CD14-positive monocyte (primary cell): ENCODE results near the gene ZNF385D. TPM values are rescaled to one million over a fixed set of nuclear protein-coding genes. Genes with fewer than 3 reads are reported as not detected.

Experiments used
- DNase-seq, 3 donors: peaks; one replicate each; pipeline ENCODE4 v3.0.0-alpha.2; 2011 to 2022
- H2AFZ ChIP-seq: 2 replicates; pipeline ENCODE4 v1.6.0; 2012; ENCODE audit warnings: mild to moderate bottlenecking, low read depth, low read length, inconsistent platforms; ENCODE audit not compliant: insufficient read depth, poor library complexity, severe bottlenecking
- H3K27ac ChIP-seq, 2 donors: 1 replicate in 1 of 2; 2 replicates in 1 of 2; pipeline ENCODE4 v1.5.1; 2012 to 2013; ENCODE audit warnings: low read length in 2 of 2, control low read depth in 1 of 2, inconsistent platforms in 1 of 2, low read depth in 1 of 2, mild to moderate bottlenecking in 1 of 2
- H3K27me3 ChIP-seq, 2 donors: one replicate each; pipeline versions ENCODE4 v1.6.0 to v1.6.1; 2011 to 2013; ENCODE audit warnings: low read length in 2 of 2; ENCODE audit not compliant: control insufficient read depth in 2 of 2, insufficient read depth in 2 of 2
- H3K36me3 ChIP-seq, 2 donors: replicated peaks in 1 of 2; 1 replicate in 1 of 2; 2 replicates in 1 of 2; pipeline versions ENCODE4 v1.5.1 to v1.6.1; 2012 to 2013; ENCODE audit warnings: low read length in 2 of 2, control low read depth in 1 of 2, inconsistent platforms in 1 of 2, mild to moderate bottlenecking in 1 of 2; ENCODE audit not compliant: insufficient read depth in 2 of 2, control insufficient read depth in 1 of 2
- H3K4me1 ChIP-seq, 2 donors: 1 replicate in 1 of 2; 2 replicates in 1 of 2; pipeline versions ENCODE4 v1.5.1 to v1.6.1; 2012 to 2013; ENCODE audit warnings: low read length in 2 of 2, control low read depth in 1 of 2, inconsistent platforms in 1 of 2, mild to moderate bottlenecking in 1 of 2, moderate library complexity in 1 of 2; ENCODE audit not compliant: insufficient read depth in 2 of 2, control insufficient read depth in 1 of 2
- H3K4me2 ChIP-seq: replicated peaks from 2 replicates; pipeline ENCODE3; 2012; ENCODE audit warnings: low read length, moderate library complexity, mild to moderate bottlenecking; ENCODE audit not compliant: poor library complexity, severe bottlenecking; ENCODE audit errors: extremely low read depth
- H3K4me3 ChIP-seq, 3 experiments: fragments of 200-600 bp in 1 of 3; sonication (generic) in 1 of 3; replicated peaks in 1 of 3; 1 replicate in 2 of 3; 2 replicates in 1 of 3; pipeline ENCODE4 v1.5.1; 2011 to 2013; ENCODE audit warnings: low read length in 3 of 3, mild to moderate bottlenecking in 3 of 3, control low read depth in 2 of 3, low read depth in 2 of 3, inconsistent platforms in 1 of 3, moderate library complexity in 1 of 3
- H3K79me2 ChIP-seq: 2 replicates; pipeline ENCODE4 v1.6.0; 2012; ENCODE audit warnings: mild to moderate bottlenecking, control low read depth, inconsistent platforms, low read length, moderate library complexity; ENCODE audit not compliant: insufficient read depth
- H3K9ac ChIP-seq: 2 replicates; pipeline ENCODE4 v1.6.0; 2017; ENCODE audit warnings: low read length, mild to moderate bottlenecking; ENCODE audit not compliant: insufficient read depth, poor library complexity, severe bottlenecking
- H3K9me3 ChIP-seq, 2 donors: replicated peaks in 1 of 2; 1 replicate in 1 of 2; 2 replicates in 1 of 2; pipeline versions ENCODE4 v1.5.1 to v1.6.1; 2012 to 2013; ENCODE audit warnings: low read length in 2 of 2, control low read depth in 1 of 2; ENCODE audit not compliant: control insufficient read depth in 1 of 2, insufficient read depth in 1 of 2
- H4K20me1 ChIP-seq: 2 replicates; pipeline ENCODE4 v1.6.0; 2012; ENCODE audit warnings: mild to moderate bottlenecking, low read length, control low read depth, moderate library complexity; ENCODE audit not compliant: insufficient read depth
- H3K27ac Mint-ChIP-seq, 7 donors: one replicate each; pipeline ENCODE4 v1.8.0; 2020; ENCODE audit warnings: mild to moderate bottlenecking in 7 of 7, mixed read lengths in 7 of 7, moderate library complexity in 6 of 7, inconsistent platforms in 2 of 7
- H3K27me3 Mint-ChIP-seq, 3 donors: one replicate each; pipeline ENCODE4 v1.8.0; 2021 to 2022; ENCODE audit warnings: low read depth in 3 of 3, mild to moderate bottlenecking in 3 of 3, mixed read lengths in 3 of 3, moderate library complexity in 3 of 3, inconsistent platforms in 1 of 3
- H3K36me3 Mint-ChIP-seq, 2 donors: one replicate each; pipeline ENCODE4 v1.8.0; 2020; ENCODE audit warnings: mixed read lengths in 2 of 2, inconsistent platforms in 1 of 2, mild to moderate bottlenecking in 1 of 2
- H3K4me1 Mint-ChIP-seq: one replicate; pipeline ENCODE4 v1.8.0; 2020; ENCODE audit warnings: mild to moderate bottlenecking, mixed read lengths
- H3K4me3 Mint-ChIP-seq, 2 donors: one replicate each; pipeline ENCODE4 v1.8.0; 2020; ENCODE audit warnings: mild to moderate bottlenecking in 2 of 2, mixed read lengths in 2 of 2, moderate library complexity in 1 of 2
- H3K9me3 Mint-ChIP-seq, 7 donors: one replicate each; pipeline ENCODE4 v1.8.0; 2020 to 2022; ENCODE audit warnings: mixed read lengths in 7 of 7, mild to moderate bottlenecking in 6 of 7, moderate library complexity in 6 of 7, inconsistent platforms in 2 of 7
- WGBS: methylation state at CpG from one replicate; pipeline ENCODE4 v1.1.5; 2013; ENCODE audit warnings: missing lambda C conversion rate; ENCODE audit not compliant: insufficient coverage; 5-methylcytosine and 5-hydroxymethylcytosine counted together
- intact Hi-C, 2 donors: fragments of 100-400 bp; cut with micrococcal nuclease; formaldehyde crosslinking; loops; one replicate each; pipeline versions ENCODE4 v1.15.0 to v1.15.1; 2023
- polyA plus RNA-seq, 3 donors: library from polyadenylated mRNA; depleted of rRNA in 1 of 3; unstranded in 2 of 3; stranded (reverse) in 1 of 3; fragments of 300-500 nt in 2 of 3; fragments of >200 nt in 1 of 3; fragmentation: Illumina TruSeq in 2 of 3; gene quantifications; 1 replicate in 2 of 3; 2 replicates in 1 of 3; pipeline ENCODE4 v1.2.3, GENCODE V29; 2012 to 2021
- TF ChIP-seq, protein P1 (sequence below): fragments of 200-600 bp; IDR thresholded peaks from one replicate; pipeline ENCODE4 v1.8.0; 2022; ENCODE audit warnings: antibody characterized with exemption, mild to moderate bottlenecking

Gene ZNF385D
- polyA plus RNA-seq, 3 donors: not detected

DNA sequence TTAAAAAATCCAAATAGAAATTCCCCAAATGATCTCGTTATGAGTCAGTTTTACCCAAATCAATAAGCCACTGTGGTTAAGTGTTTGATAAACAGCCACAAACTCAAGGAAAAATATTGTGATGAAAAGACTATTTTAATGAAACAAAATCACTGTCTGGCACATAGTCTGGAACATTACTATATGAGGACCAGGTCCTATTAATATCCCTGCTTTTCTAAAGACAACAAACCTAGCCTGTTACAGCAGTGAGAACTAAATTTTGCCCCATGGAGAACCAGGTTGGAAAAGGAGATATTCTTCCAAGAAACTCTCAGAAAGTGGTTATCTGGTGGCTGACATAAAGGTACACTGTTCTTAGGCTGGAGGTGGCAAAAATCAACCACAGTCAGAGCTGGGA, 27.7 kb upstream of the ZNF385D start:
- no peaks in the 10 kb centered on the region for H3K4me1 Mint-ChIP-seq

DNA sequence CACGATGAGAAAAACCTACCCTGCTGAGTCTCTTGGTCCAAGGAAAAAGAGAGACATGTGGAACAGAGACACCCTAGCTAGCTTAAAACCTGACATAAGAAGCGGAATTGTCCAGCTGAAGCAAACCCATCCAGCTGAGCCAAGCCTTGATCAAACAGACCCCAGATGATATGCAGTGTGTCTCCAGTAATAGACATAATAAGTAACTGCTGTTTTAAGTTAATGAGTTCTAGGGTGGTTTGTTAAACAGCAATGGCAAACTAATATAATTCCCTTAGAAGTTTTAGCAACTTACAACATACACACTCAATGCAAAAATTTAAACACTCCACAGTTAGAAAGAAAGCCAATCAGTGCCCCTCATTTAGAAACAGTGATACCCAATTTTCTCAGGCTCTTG, 26.8 kb upstream of the ZNF385D start:
- Histone ChIP-seq H3K27me3 (no peaks in the 10 kb centered on the region), H4K20me1 (no peaks in the 10 kb centered on the region), H3K9me3 (peaks cover 0 to 2% of the 10 kb centered on the region in 2 donors), H3K4me3 (no peak overlapping the region), H3K79me2 (no peaks in the 10 kb centered on the region), H3K36me3 (no peaks in the 10 kb centered on the region), H2AFZ (no peak overlapping the region), H3K9ac (no peak overlapping the region), H3K4me1 (no peaks in the 10 kb centered on the region), H3K4me2 (no peak overlapping the region), H3K27ac (no peak overlapping the region)
- no peak for DNase-seq
- H3K4me1 Mint-ChIP-seq: no peaks in the 10 kb centered on the region
- H3K27ac Mint-ChIP-seq: no peak overlapping the region
- WGBS: no CpG with 5 or more reads among the region's 2 CpGs
- H3K4me3 Mint-ChIP-seq: no peak overlapping the region
- peaks cover 1 to 7% (median 5%) of the 10 kb centered on the region in 7 donors for H3K9me3 Mint-ChIP-seq
- no peaks in the 10 kb centered on the region for H3K36me3 Mint-ChIP-seq
- intact Hi-C loops: no loop called here
- no peaks in the 10 kb centered on the region for H3K27me3 Mint-ChIP-seq
- TF ChIP-seq, protein P1, sequence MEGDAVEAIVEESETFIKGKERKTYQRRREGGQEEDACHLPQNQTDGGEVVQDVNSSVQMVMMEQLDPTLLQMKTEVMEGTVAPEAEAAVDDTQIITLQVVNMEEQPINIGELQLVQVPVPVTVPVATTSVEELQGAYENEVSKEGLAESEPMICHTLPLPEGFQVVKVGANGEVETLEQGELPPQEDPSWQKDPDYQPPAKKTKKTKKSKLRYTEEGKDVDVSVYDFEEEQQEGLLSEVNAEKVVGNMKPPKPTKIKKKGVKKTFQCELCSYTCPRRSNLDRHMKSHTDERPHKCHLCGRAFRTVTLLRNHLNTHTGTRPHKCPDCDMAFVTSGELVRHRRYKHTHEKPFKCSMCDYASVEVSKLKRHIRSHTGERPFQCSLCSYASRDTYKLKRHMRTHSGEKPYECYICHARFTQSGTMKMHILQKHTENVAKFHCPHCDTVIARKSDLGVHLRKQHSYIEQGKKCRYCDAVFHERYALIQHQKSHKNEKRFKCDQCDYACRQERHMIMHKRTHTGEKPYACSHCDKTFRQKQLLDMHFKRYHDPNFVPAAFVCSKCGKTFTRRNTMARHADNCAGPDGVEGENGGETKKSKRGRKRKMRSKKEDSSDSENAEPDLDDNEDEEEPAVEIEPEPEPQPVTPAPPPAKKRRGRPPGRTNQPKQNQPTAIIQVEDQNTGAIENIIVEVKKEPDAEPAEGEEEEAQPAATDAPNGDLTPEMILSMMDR: no peak

More for the DNA sequence above, 27.7 kb upstream of the ZNF385D start:
- Mint-ChIP-seq H3K27me3 (no peaks in the 10 kb centered on the region), H3K36me3 (no peaks in the 10 kb centered on the region), H3K9me3 (peaks cover 1 to 5% (median 3%) of the 10 kb centered on the region in 7 donors), H3K4me3 (no peak overlapping the region), H3K27ac (no peak overlapping the region)
- Histone ChIP-seq H3K4me2 (no peak overlapping the region), H3K27ac (no peak overlapping the region), H4K20me1 (no peaks in the 10 kb centered on the region), H3K27me3 (no peaks in the 10 kb centered on the region), H3K4me1 (no peaks in the 10 kb centered on the region), H3K79me2 (no peaks in the 10 kb centered on the region), H3K9ac (no peak overlapping the region), H3K36me3 (no peaks in the 10 kb centered on the region), H3K4me3 (no peak overlapping the region), H2AFZ (no peak overlapping the region), H3K9me3 (peaks cover 0 to 2% of the 10 kb centered on the region in 2 donors)
- DNase-seq: no peak
- WGBS: no CpG with 5 or more reads among the region's 1 CpG
- intact Hi-C loops: no loop called here
- TF ChIP-seq, protein P1: no peak
